Neural crest cell (in vitro differentiated cells): Measurements from ENCODE around the gene RYR2. TPM values are rescaled to one million over a fixed set of nuclear protein-coding genes. Genes with fewer than 3 reads are reported as not detected.

ENCODE experiments used
- DNase-seq: peaks from one replicate; pipeline ENCODE4 v3.0.0; 2021; ENCODE audit warnings: low read depth, mixed read lengths, low spot score
- H3K27ac Mint-ChIP-seq: one replicate; pipeline ENCODE4 v1.8.0; 2021; ENCODE audit warnings: mild to moderate bottlenecking, mixed read lengths; ENCODE audit not compliant: unreplicated experiment
- H3K27me3 Mint-ChIP-seq: 2 replicates; pipeline ENCODE4 v1.8.0; 2021; ENCODE audit warnings: low read depth, mild to moderate bottlenecking, mixed read lengths
- H3K36me3 Mint-ChIP-seq: 2 replicates; pipeline ENCODE4 v1.8.0; 2021; ENCODE audit warnings: low read depth, mild to moderate bottlenecking, mixed read lengths
- H3K4me1 Mint-ChIP-seq: 2 replicates; pipeline ENCODE4 v1.8.0; 2021; ENCODE audit warnings: mixed read lengths
- H3K4me3 Mint-ChIP-seq: one replicate; pipeline ENCODE4 v1.8.0; 2021; ENCODE audit warnings: mild to moderate bottlenecking, mixed read lengths
- H3K9me3 Mint-ChIP-seq: 2 replicates; pipeline ENCODE4 v1.8.0; 2021; ENCODE audit warnings: mixed read lengths
- total RNA-seq: library from RNA; stranded (reverse); gene quantifications from 2 replicates; pipeline ENCODE4 v1.2.1, GENCODE V29; 2021
- TF ChIP-seq, protein P1 (sequence below): fragments of 200-600 bp; sonication (generic); conservative IDR thresholded peaks from 2 replicates; pipeline ENCODE4 v1.5.0; 2021; ENCODE audit warnings: antibody characterized with exemption, mild to moderate bottlenecking

RYR2 gene
- total RNA-seq, 1 donor from 2014 or later, result 0.07 TPM

DNA sequence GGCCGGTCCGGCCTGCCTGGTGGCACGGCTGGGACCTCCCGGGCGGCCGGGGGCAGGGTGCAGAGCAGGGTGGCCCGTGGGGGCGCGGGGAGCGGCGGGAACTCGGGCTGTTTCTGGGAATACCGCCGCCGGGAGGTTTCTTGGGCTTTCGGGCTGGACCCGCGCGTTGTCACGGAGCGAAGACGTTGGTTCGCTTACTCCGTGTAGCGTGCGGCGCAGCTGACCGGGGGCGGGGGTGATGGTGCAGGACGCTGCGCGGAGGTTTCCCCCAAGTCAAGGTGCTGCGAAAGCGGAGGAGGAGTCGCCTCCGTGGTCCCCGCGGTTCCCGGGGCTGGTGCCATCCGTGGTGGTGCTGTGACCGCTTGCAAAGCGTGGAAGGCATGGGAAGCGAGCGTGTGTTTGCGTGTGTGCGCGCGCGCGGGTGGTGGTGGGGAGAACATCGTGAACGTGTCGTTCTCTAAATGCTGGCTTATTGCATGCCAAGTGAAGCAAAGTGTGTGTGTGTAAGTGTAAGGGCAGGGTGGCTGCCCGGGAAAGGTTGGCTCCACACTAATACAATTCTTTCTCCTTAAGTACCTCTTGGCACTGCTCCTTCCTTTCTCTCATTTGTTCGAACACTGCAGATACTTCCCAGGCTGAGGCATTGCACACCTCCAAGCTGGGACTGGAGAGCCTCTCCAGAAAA, 1.1 kb downstream of the RYR2 start:
- Mint-ChIP-seq H3K36me3 (no peaks in the 10 kb centered on the region), H3K4me1 (peaks cover 12% of the 10 kb centered on the region)

DNA sequence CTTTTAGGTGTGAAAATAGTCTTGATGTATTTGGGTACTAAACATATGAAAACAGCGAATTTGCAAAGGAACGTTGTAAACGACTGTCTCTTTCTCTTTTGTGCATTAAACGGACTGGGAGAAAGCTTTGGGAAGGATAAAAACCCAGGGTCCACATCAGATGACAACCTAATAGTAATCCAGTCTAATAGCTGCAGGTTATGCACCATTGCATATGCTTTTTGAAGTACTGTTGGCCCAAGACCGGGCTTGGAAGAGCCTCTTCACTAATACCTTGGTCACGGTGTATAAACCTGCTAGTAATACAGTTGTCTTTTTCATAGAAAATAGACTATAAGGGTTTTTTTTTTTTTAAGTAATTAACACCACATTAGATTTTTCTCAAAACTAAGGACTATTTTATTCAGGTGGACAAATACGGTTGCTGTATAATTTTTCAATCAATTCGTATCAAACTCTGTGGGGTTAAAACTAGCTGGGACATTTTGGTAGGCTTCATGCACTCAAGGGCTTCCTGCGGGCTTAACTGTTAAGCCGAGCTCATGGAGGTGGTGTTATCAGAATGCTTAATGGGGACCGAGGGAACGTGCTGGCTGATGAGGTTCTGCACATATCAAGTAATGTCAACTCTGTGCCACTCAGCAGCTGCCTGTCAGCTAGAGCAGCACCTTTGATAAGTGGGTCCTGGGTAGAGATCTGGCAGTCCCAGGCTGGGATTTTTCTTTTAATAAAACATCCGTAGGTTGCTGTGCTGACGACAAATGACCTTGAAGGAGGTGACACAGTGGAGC, 2.1 kb downstream of the RYR2 start:
- no peak overlapping the region for H3K27ac Mint-ChIP-seq
- no peaks in the 10 kb centered on the region for H3K36me3 Mint-ChIP-seq
- peaks cover 12% of the 10 kb centered on the region for H3K4me1 Mint-ChIP-seq
- H3K9me3 Mint-ChIP-seq, result no peaks in the 10 kb centered on the region
- TF ChIP-seq, protein P1, sequence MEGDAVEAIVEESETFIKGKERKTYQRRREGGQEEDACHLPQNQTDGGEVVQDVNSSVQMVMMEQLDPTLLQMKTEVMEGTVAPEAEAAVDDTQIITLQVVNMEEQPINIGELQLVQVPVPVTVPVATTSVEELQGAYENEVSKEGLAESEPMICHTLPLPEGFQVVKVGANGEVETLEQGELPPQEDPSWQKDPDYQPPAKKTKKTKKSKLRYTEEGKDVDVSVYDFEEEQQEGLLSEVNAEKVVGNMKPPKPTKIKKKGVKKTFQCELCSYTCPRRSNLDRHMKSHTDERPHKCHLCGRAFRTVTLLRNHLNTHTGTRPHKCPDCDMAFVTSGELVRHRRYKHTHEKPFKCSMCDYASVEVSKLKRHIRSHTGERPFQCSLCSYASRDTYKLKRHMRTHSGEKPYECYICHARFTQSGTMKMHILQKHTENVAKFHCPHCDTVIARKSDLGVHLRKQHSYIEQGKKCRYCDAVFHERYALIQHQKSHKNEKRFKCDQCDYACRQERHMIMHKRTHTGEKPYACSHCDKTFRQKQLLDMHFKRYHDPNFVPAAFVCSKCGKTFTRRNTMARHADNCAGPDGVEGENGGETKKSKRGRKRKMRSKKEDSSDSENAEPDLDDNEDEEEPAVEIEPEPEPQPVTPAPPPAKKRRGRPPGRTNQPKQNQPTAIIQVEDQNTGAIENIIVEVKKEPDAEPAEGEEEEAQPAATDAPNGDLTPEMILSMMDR, result no peak
- peaks cover 50% of the 10 kb centered on the region for H3K27me3 Mint-ChIP-seq
- DNase-seq, result no peak
- peak overlapping the region; percentile 70 for H3K4me3 Mint-ChIP-seq

More for the DNA sequence above, 1.1 kb downstream of the RYR2 start:
- H3K27ac Mint-ChIP-seq, result no peak overlapping the region
- TF ChIP-seq, protein P1, result no peak
- peak overlapping the region; percentile 70 for H3K4me3 Mint-ChIP-seq
- no peaks in the 10 kb centered on the region for H3K9me3 Mint-ChIP-seq
- DNase-seq, result peak; percentile 4
- H3K27me3 Mint-ChIP-seq, result peaks cover 50% of the 10 kb centered on the region

DNA sequence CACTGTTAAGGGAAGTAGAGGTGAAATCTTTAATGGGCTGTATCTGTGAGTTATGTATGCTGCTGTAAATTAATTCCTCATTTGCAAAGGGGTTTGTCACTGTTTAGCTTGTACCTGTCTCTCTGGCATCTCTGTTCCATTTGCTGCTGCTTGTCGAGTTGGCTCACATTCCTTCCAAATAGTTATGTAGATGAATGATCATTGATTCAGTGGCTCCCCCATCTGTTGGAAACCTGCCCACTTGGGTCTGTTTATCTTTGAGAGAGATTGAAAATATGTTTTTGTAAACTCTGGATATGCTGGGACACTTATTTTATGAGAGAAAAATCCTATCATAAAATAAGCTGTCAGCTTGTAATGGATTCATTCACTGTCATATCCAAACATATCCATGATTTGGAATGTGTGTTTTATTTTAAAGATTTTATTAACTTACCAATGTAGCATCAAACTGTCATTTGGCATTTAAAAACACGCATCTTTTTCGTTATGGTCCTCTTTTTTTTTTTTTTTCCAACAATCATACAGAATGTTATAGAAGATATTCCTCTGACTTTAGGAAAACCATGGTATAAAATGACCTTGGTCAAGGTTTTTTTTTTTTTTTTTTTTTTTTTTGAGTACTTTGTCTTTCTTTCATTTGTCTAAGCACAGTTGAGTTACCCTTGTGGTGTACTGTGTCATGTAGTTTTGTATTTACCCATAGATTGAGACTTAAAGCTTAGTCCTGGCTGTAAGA, 3.5 kb downstream of the RYR2 start:
- Mint-ChIP-seq H3K27me3 (peaks cover 46% of the 10 kb centered on the region), H3K27ac (no peak overlapping the region), H3K9me3 (no peaks in the 10 kb centered on the region), H3K4me3 (no peak overlapping the region), H3K36me3 (no peaks in the 10 kb centered on the region), H3K4me1 (peaks cover 12% of the 10 kb centered on the region)
- no peak for DNase-seq
- TF ChIP-seq, protein P1, result no peak

DNA sequence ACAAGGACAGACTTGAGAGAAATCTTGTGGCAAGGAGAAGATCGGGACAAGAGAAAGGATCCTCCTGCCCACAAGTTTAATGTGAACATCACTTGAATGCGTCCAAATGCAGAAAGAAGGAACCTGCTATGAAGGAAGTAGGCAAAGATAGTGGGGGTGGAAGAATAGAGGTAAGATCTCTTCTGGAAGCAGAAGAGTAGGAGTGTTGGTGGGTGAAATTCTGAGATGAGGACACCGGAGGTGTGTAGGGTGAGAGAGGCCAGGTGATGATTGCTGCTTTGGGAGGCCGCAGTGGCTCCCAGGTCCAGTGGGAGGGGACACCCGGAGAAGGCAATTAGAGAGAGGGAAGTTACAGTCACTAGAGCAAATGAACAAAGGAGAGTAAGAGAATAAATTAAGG, 6.8 kb downstream of the RYR2 start:
- Mint-ChIP-seq H3K4me3 (no peak overlapping the region), H3K36me3 (no peaks in the 10 kb centered on the region), H3K27me3 (peaks cover 38% of the 10 kb centered on the region), H3K9me3 (no peaks in the 10 kb centered on the region), H3K4me1 (no peaks in the 10 kb centered on the region), H3K27ac (no peak overlapping the region)
- DNase-seq, result no peak
- TF ChIP-seq, protein P1, result no peak

DNA sequence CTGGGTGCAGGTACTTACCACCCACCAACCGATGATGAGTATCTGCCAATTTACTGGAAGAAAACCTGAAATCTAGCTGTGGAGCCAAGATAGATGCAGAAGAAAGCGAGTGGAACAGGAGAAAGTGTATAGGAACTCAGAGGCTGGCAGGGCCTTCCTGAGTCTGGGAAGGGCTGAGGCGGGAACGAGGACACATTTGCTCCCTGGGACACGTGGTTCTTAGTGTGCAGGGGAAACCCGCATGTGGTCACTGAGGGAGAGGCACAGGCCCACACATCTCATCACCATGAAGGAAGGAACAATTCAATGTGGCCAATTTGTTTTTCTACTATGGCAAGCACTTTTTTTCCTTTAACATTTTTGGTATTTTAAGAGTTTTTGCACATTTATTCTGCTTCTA, 8.2 kb downstream of the RYR2 start:
- Mint-ChIP-seq H3K4me1 (no peaks in the 10 kb centered on the region), H3K9me3 (no peaks in the 10 kb centered on the region), H3K27ac (no peak overlapping the region), H3K36me3 (no peaks in the 10 kb centered on the region), H3K4me3 (no peak overlapping the region), H3K27me3 (peaks cover 35% of the 10 kb centered on the region)
- TF ChIP-seq, protein P1, result no peak
- DNase-seq, result no peak
